GM19324 (cell line): ENCODE measurements around the gene EIF2B1.
"Not testable (repeated sequence)": the region's sequence is repeated elsewhere in the genome, so short reads cannot be mapped to it uniquely, and the experiment has no call there.

Experiments used
- ATAC-seq: cut with Tn5 transposase; IDR thresholded peaks from one replicate; pipeline ENCODE4 v1.9.1; 2021; ENCODE audit warnings: mild to moderate bottlenecking, moderate library complexity; ENCODE audit not compliant: unreplicated experiment, low FRiP score

EIF2B1 gene

GRCh38 chr12:123621101-123621500 is 12.4 kb downstream of the EIF2B1 start:
- ATAC-seq: no peak

DNA sequence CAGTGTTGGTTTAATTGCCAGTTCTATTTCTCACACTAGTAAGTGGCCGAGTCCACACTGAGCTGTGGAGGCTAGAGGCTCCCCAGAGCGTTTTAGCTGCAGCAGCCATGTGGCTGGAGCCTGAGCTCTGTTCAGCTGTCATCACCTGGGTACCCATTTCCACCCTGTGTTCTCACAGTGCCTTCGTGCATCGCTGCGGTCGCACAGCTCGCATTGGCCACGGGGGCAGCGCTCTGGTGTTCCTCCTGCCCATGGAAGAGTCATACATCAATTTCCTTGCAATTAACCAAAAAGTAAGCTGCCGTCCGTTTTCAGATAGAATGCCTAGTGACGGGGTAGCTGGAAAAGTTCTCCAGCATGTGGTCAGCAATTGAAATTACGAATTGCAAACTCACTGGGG is 15.9 kb downstream of the EIF2B1 start:
- no peak for ATAC-seq

- ATAC-seq: no peak
Measured at GRCh38 chr12:123617144-123617543, 16.3 kb downstream of the EIF2B1 start.

DNA sequence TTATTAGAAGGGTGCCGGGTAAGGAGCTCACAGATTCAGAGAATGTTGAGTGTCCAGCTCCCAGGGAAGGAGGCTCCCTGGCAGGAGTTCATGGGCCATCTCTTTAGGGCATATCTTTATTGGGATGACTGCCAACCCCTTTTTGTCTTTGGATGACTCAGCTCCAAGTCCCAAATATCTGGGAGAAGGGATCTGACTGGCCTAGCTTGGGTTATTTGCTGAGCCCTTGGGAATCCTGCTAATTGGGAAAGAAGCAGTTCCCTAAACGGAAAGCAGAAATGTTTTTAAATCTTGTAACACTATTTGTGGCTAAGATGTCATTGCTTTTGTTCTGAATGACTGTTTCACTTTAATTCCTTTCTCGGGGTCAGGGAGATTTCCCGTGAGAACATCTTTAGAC is 19.0 kb downstream of the EIF2B1 start:
- ATAC-seq: no peak

GRCh38 chr12:123614110-123614509 is 19.4 kb downstream of the EIF2B1 start:
- ATAC-seq: no peak

GRCh38 chr12:123608182-123608581 is 25.3 kb downstream of the EIF2B1 start:
- ATAC-seq: no peak

- ATAC-seq: no peak
Measured at GRCh38 chr12:123607756-123608155, 25.7 kb downstream of the EIF2B1 start.

GRCh38 chr12:123603495-123603894 is 30.0 kb downstream of the EIF2B1 start:
- ATAC-seq: not testable (repeated sequence)

DNA sequence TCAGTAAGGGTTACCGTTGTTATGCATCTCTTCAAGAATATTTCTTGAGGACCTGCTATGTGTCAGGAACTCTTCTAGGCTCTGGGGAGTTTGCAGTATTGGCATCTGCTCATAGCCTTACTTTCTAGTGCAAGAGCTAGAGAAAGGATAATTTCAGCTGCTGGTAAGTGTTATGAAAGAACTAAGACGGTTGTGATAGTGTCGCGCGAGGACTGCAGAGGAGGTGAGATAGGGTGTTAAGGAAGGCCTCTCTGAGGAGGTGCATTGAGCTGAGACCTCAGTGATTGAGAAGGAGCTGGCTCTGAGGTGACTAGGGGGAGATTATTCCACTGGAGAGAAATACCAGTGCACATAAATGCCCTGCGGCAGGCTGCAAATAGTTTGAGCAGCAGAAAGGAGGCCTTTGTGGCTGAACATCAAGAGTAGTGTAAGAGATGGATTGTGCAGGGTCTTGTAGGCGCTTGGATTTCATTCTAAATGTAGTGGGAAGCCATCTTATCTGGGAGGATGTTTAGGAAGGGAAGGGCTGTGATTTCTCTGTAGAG is 30.8 kb downstream of the EIF2B1 start:
- ATAC-seq: no peak

GRCh38 chr12:123601602-123602489 is 31.6 kb downstream of the EIF2B1 start, which contains the start of gene DDX55:
Gene DDX55, plus strand, starts transcription at chr12:123602099. Its CDS starts 50 bp downstream, at chr12:123602149.
- peak; percentile 87 for ATAC-seq

GRCh38 chr12:123599721-123600120 is 33.8 kb downstream of the EIF2B1 start:
- ATAC-seq: no peak

GRCh38 chr12:123599310-123599709 is 34.2 kb downstream of the EIF2B1 start:
- ATAC-seq: no peak

DNA sequence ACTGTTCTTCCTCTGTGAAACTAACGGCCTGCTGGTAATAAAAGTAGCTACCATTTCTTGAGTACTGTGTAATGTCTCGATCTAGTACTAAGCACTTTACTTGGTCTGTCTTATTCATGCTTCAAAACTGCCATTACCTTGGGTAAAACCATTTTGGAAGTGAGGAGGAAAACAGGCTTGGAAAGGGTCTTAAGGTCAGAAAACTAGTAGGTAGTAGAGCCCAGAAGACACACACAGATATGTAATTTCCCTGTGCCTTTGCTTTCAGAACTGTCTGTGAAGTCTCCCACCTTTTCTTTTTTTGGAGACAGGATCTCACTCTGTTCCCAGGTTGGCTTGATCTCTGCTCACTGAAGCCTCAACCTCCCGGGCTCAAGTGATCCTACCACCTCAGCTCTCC is 35.0 kb downstream of the EIF2B1 start:
- ATAC-seq: no peak

GRCh38 chr12:123597100-123597499 is 36.4 kb downstream of the EIF2B1 start:
- ATAC-seq: no peak

DNA sequence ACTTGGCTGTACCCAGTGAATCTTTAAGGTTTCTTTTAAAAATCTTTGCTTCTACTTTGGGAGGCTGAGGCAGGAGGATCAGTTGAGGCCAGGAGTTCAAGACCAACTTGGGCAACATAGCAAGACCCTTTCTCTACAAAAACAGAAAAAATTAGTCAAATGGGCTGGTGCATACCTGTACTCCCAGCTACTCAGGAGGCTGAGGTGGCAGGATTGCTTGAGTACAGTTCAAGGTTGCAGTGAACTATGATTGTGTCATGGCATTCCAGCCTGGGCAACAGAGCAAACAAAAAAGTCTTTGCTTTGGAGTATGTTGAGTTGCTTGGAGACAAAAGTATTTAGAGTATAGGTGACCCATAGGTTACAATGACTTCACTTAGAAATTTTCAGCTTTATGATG is 37.8 kb downstream of the EIF2B1 start:
- ATAC-seq: no peak

GRCh38 chr12:123591702-123592481 is 41.6 kb downstream of the EIF2B1 start:
- no peak for ATAC-seq

GRCh38 chr12:123580772-123581171 is 52.7 kb downstream of the EIF2B1 start:
- no peak for ATAC-seq

GRCh38 chr12:123578829-123579228 is 54.7 kb downstream of the EIF2B1 start:
- not testable (repeated sequence) for ATAC-seq

- ATAC-seq: no peak
Measured at GRCh38 chr12:123578243-123578642, 55.2 kb downstream of the EIF2B1 start.

DNA sequence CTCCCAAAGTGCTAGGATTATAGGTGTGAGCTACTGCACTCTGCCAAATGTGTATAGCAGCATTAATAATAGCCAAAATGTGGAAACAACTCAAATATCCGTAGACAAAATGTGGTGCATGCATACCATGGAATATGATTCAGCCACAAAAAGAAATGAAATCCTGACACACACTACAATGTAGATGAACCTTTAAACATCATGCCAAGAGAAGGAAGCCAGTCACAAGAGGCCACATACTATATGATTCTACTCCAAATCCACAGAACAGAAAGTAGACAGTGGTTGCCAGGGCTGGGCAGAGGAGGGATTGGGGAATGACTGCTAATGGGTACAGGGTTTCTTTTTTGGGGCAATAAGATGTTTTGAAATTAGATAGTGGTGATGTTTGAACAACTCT is 56.9 kb downstream of the EIF2B1 start:
- no peak for ATAC-seq

GRCh38 chr12:123573870-123574269 is 59.6 kb downstream of the EIF2B1 start:
- no peak for ATAC-seq
